ENCODE data around the gene RNASE11. TPM values are rescaled to one million over a fixed set of nuclear protein-coding genes. Genes with fewer than 3 reads are reported as not detected.

RNASE11 gene
- total and polyA plus RNA-seq, 2 donors (not counting 3 experiments of a cell fraction or from before 2014, with no cell fraction given): not detected

DNA sequence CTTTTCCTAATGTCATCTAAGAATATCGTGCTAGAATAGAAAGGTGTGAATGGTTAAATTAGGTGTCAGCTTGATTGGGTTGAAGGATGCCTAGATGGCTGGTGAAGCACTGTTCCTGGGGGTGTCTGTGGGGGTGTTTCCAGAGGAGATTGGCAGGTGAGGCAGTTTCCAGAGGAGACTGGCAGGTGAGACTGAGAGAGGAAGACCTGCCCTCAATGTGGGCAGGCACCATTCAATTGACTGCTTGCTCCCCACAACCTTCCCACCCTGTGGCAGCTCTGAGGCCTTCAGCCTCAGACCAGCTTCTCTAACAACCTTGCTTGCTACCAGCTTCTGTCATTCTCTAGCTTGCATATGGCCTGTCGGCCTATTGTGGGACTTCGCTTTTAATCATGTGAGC lies 36.2 kb downstream of the RNASE11 start:
- no peak overlapping the region for H3K9ac ChIP-seq (replicated peaks; ENCODE audit: extremely low read depth, insufficient read depth, low read length)
- no peaks in the 10 kb centered on the region for H3K9me1 ChIP-seq (replicated peaks; ENCODE audit: control insufficient read depth, extremely low read depth, insufficient read depth, low read length)
- ChIA-PET CTCF (no interaction called here), POLR2A (no interaction called here)
- DNase-seq (ENCODE audit: low read depth, low spot score): no peak
- no peaks in the 10 kb centered on the region for H3K36me3 ChIP-seq (ENCODE audit: control insufficient read depth in 2 of 2, extremely low read depth in 1 of 2, insufficient read depth in 2 of 2, low read length in 2 of 2)
- no peak overlapping the region for H3K4me2 ChIP-seq (ENCODE audit: insufficient read depth, low read length)
- H3K4me1 ChIP-seq (ENCODE audit: control insufficient read depth, extremely low read depth, insufficient read depth, low read length): no peaks in the 10 kb centered on the region
- no peak overlapping the region for H3K27ac ChIP-seq (ENCODE audit: insufficient read depth, low read depth, low read length)
- intact Hi-C loops (cut with micrococcal nuclease) (no loop called here), dilution Hi-C loops (cut with MboI; ENCODE audit: extremely low pct_ligation_motif_present, low sequenced_read_pairs) (no loop called here)
- no peaks in the 10 kb centered on the region for H3K79me2 ChIP-seq (ENCODE audit: control insufficient read depth, insufficient read depth, low read length)
- TF ChIP-seq POLR2A (IDR thresholded peaks at IDR 0.05; ENCODE audit: low read depth, low read length): no peak
- TF ChIP-seq GATA2 (IDR thresholded peaks at IDR 0.05; ENCODE audit: insufficient read depth, insufficient read length, low read depth, low read length): no peak
- TF ChIP-seq POLR2AphosphoS5 (IDR thresholded peaks at IDR 0.05; ENCODE audit: insufficient read depth, low read depth, low read length): no peak
- TF ChIP-seq, protein P1, sequence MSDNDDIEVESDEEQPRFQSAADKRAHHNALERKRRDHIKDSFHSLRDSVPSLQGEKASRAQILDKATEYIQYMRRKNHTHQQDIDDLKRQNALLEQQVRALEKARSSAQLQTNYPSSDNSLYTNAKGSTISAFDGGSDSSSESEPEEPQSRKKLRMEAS (IDR thresholded peaks at IDR 0.05; ENCODE audit: insufficient read depth, insufficient read length): no peak
- no peak for TF ChIP-seq EZH2 (IDR thresholded peaks at IDR 0.05; ENCODE audit: borderline replicate concordance, low read depth, low read length, severe bottlenecking)
- TF ChIP-seq, protein P2, sequence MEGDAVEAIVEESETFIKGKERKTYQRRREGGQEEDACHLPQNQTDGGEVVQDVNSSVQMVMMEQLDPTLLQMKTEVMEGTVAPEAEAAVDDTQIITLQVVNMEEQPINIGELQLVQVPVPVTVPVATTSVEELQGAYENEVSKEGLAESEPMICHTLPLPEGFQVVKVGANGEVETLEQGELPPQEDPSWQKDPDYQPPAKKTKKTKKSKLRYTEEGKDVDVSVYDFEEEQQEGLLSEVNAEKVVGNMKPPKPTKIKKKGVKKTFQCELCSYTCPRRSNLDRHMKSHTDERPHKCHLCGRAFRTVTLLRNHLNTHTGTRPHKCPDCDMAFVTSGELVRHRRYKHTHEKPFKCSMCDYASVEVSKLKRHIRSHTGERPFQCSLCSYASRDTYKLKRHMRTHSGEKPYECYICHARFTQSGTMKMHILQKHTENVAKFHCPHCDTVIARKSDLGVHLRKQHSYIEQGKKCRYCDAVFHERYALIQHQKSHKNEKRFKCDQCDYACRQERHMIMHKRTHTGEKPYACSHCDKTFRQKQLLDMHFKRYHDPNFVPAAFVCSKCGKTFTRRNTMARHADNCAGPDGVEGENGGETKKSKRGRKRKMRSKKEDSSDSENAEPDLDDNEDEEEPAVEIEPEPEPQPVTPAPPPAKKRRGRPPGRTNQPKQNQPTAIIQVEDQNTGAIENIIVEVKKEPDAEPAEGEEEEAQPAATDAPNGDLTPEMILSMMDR (IDR thresholded peaks at IDR 0.05; ENCODE audit: extremely low read depth in 1 of 2, insufficient read depth in 1 of 2, low read depth in 1 of 2, low read length in 2 of 2): no peak
- no peak for TF ChIP-seq MYC (IDR thresholded peaks at IDR 0.05; ENCODE audit: low read depth, low read length)
- TF ChIP-seq FOS (IDR thresholded peaks at IDR 0.05; ENCODE audit: borderline replicate concordance, insufficient read depth, low read length): no peak
- FAIRE-seq: no peak
- no peaks in the 10 kb centered on the region for H4K20me1 ChIP-seq (replicated peaks; ENCODE audit: control insufficient read depth, extremely low read depth, insufficient read depth, low read length)
- H3K4me3 ChIP-seq (replicated peaks in 1 of 3; ENCODE audit: insufficient read depth in 1 of 3, low read depth in 1 of 3, low read length in 3 of 3): no peak overlapping the region
- no peak overlapping the region for H2AFZ ChIP-seq (ENCODE audit: low read depth, low read length)
- H3K9me3 ChIP-seq (replicated peaks; ENCODE audit: control insufficient read depth, insufficient read depth, low read length): no peaks in the 10 kb centered on the region
- BruUV-seq (replicated peaks): no TSS peak
- peaks cover 2 to 4% of the 10 kb centered on the region in 2 experiments for H3K27me3 ChIP-seq (ENCODE audit: control insufficient read depth in 2 of 2, insufficient read depth in 2 of 2, low read length in 2 of 2)
